ENCODE data around the gene FAM9B.

Gene FAM9B

DNA sequence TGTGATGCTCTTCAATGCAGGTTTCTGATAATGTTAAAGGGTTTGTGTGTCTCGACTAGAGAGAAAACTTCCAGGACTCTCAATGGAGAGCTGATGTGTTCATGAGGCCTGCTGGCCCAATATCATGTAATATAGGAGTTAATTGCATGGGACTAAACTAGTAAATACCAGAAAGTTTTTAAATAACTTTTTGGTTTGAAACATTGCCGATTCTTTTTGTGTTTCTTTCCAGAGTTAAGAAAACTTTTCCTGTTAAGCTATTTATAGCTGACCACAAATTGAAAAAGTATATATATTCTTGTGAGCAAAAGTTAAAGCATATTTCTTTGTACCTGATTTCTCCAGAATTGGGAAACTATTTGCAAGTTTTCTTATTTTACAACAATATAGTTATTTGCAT, 49.7 kb downstream of the FAM9B start:
- H3K4me3 ChIP-seq (ENCODE audit: low read depth, low read length), result no peak overlapping the region
- TF ChIP-seq, protein P1, sequence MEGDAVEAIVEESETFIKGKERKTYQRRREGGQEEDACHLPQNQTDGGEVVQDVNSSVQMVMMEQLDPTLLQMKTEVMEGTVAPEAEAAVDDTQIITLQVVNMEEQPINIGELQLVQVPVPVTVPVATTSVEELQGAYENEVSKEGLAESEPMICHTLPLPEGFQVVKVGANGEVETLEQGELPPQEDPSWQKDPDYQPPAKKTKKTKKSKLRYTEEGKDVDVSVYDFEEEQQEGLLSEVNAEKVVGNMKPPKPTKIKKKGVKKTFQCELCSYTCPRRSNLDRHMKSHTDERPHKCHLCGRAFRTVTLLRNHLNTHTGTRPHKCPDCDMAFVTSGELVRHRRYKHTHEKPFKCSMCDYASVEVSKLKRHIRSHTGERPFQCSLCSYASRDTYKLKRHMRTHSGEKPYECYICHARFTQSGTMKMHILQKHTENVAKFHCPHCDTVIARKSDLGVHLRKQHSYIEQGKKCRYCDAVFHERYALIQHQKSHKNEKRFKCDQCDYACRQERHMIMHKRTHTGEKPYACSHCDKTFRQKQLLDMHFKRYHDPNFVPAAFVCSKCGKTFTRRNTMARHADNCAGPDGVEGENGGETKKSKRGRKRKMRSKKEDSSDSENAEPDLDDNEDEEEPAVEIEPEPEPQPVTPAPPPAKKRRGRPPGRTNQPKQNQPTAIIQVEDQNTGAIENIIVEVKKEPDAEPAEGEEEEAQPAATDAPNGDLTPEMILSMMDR (IDR thresholded peaks at IDR 0.05; ENCODE audit: low read depth, low read length), result no peak

DNA sequence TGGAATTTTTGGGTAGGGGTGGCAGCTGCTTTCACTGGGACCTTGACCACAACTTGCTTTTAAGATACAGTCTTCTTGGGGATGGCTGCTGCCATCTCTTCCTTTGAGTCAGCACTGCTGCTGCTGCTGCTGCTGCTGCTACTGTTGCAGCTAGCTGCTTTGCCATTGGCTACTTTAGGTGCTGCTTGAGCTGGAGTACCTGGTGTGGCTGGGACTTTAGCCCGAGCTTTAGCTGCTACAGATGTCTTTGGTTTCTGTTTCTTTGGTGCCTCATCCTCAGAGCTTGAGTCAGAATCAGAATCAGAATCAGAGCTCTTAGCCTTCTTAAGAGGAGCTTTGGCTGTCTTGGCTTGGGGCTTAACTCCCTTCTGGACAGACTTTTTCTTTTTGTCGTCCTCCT, 52.2 kb downstream of the FAM9B start:
- TF ChIP-seq, protein P1 (IDR thresholded peaks at IDR 0.05; ENCODE audit: low read depth, low read length), result no peak
- H3K4me3 ChIP-seq (ENCODE audit: low read depth, low read length), result no peak overlapping the region

DNA sequence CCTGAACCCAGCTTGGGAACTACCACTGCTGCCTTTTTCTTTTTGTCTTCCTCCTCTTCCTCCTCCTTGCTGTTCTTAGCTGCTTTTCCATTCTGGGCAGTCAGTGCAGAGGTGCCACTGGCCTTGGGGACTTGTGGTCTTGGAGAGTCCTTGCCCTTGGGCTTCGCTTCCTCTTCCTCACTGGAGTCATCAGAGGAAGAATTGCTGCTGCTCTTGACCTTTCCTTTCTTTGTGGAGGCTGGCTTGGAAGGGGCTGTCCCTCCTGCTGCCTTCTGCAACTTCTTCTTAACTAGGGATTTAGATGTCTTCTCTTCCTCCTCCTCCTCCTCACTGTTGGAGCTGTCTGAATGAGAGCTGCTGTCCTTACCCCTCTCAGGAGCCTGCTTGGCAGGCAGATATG, 53.2 kb downstream of the FAM9B start:
- no peak overlapping the region for H3K4me3 ChIP-seq (ENCODE audit: low read depth, low read length)
- TF ChIP-seq, protein P1 (IDR thresholded peaks at IDR 0.05; ENCODE audit: low read depth, low read length), result no peak

Data from WI38 (cell line).